Stimulated activated naive CD8-positive, alpha-beta T cell treated with anti-CD3 and anti-CD28 coated beads, Interleukin-15, amount 100 ng/mL, for 72 hours (primary cell): Measurements from ENCODE around the gene LRRK1.

ENCODE experiments used
- ATAC-seq: fragments of 150-1000 bp; cut with Tn5 transposase; 2 replicates; pipeline ENCODE4 v1.10.0; 2021; ENCODE audit warnings: mild to moderate bottlenecking, moderate library complexity
- DNase-seq, 2 donors: peaks; one replicate each; pipeline ENCODE4 v3.0.0; 2021 to 2022
- H3K27ac Mint-ChIP-seq, 2 donors: one replicate each; pipeline ENCODE4 v1.8.0; 2022; ENCODE audit warnings: mild to moderate bottlenecking in 2 of 2, mixed read lengths in 2 of 2, moderate library complexity in 2 of 2
- H3K27me3 Mint-ChIP-seq: one replicate; pipeline ENCODE4 v1.8.0; 2022; ENCODE audit warnings: mixed read lengths
- H3K4me1 Mint-ChIP-seq: one replicate; pipeline ENCODE4 v1.8.0; 2022; ENCODE audit warnings: mild to moderate bottlenecking, mixed read lengths
- H3K4me3 Mint-ChIP-seq, 2 donors: one replicate each; pipeline ENCODE4 v1.8.0; 2022; ENCODE audit warnings: mild to moderate bottlenecking in 2 of 2, mixed read lengths in 2 of 2, moderate library complexity in 1 of 2
- H3K9me3 Mint-ChIP-seq, 2 donors: one replicate each; pipeline ENCODE4 v1.8.0; 2022; ENCODE audit warnings: mixed read lengths in 2 of 2

Gene LRRK1

GRCh38 chr15:100959066-100960050 is 40.2 kb downstream of the LRRK1 start:
- H3K27ac Mint-ChIP-seq, result no peak overlapping the region
- H3K27me3 Mint-ChIP-seq, result peaks cover 61% of the 10 kb centered on the region
- ATAC-seq (no peak), DNase-seq (no peak)
- H3K4me1 Mint-ChIP-seq, result no peaks in the 10 kb centered on the region
- no peaks in the 10 kb centered on the region for H3K9me3 Mint-ChIP-seq
- H3K4me3 Mint-ChIP-seq, result no peak overlapping the region

GRCh38 chr15:100966997-100967396 is 47.8 kb downstream of the LRRK1 start:
- Mint-ChIP-seq H3K27ac (no peak overlapping the region), H3K4me1 (no peaks in the 10 kb centered on the region), H3K4me3 (no peak overlapping the region), H3K9me3 (no peaks in the 10 kb centered on the region), H3K27me3 (peaks cover 24% of the 10 kb centered on the region)
- DNase-seq (no peak), ATAC-seq (no peak)

GRCh38 chr15:100968050-100968966 is 49.2 kb downstream of the LRRK1 start:
- DNase-seq (no peak), ATAC-seq (no peak)
- Mint-ChIP-seq H3K4me3 (no peak overlapping the region), H3K4me1 (no peaks in the 10 kb centered on the region), H3K27me3 (peaks cover 37% of the 10 kb centered on the region), H3K9me3 (no peaks in the 10 kb centered on the region), H3K27ac (no peak overlapping the region)

- no peak for ATAC-seq
- Mint-ChIP-seq H3K4me1 (no peaks in the 10 kb centered on the region), H3K9me3 (peaks cover 0 to 6% of the 10 kb centered on the region in 2 donors), H3K27ac (no peak overlapping the region), H3K27me3 (peaks cover 70% of the 10 kb centered on the region), H3K4me3 (no peak overlapping the region)
- DNase-seq, result no peak
Measured at GRCh38 chr15:100972975-100973350, 53.8 kb downstream of the LRRK1 start.

- Mint-ChIP-seq H3K4me1 (no peaks in the 10 kb centered on the region), H3K27ac (no peak overlapping the region), H3K4me3 (peak overlapping the region in 1 of 2 donors; percentile 49), H3K9me3 (peaks cover 0 to 6% of the 10 kb centered on the region in 2 donors), H3K27me3 (peaks cover 74% of the 10 kb centered on the region)
- DNase-seq (peak in 1 of 2 donors; percentile 4), ATAC-seq (no peak)
Measured at GRCh38 chr15:100973351-100974111, 54.4 kb downstream of the LRRK1 start.

GRCh38 chr15:100975043-100975442 is 55.9 kb downstream of the LRRK1 start:
- no peaks in the 10 kb centered on the region for H3K4me1 Mint-ChIP-seq
- H3K27me3 Mint-ChIP-seq, result peaks cover 74% of the 10 kb centered on the region

GRCh38 chr15:100980410-100981046 is 61.4 kb downstream of the LRRK1 start:
- ATAC-seq, result no peak
- no peak for DNase-seq
- no peaks in the 10 kb centered on the region for H3K4me1 Mint-ChIP-seq
- peak overlapping the region in 1 of 2 donors; percentile 40 for H3K27ac Mint-ChIP-seq
- peaks cover 0 to 19% of the 10 kb centered on the region in 2 donors for H3K9me3 Mint-ChIP-seq
- no peak overlapping the region for H3K4me3 Mint-ChIP-seq
- peaks cover 37% of the 10 kb centered on the region for H3K27me3 Mint-ChIP-seq

More at GRCh38 chr15:100975043-100975442, 55.9 kb downstream of the LRRK1 start:
- Mint-ChIP-seq H3K27ac (no peak overlapping the region), H3K9me3 (peaks cover 0 to 14% of the 10 kb centered on the region in 2 donors), H3K4me3 (no peak overlapping the region)
- DNase-seq (no peak), ATAC-seq (no peak)

GRCh38 chr15:100981086-100981485 is 61.9 kb downstream of the LRRK1 start:
- H3K27ac Mint-ChIP-seq, result no peak overlapping the region
- peaks cover 0 to 19% of the 10 kb centered on the region in 2 donors for H3K9me3 Mint-ChIP-seq
- ATAC-seq, result no peak
- H3K4me1 Mint-ChIP-seq, result no peaks in the 10 kb centered on the region
- H3K4me3 Mint-ChIP-seq, result no peak overlapping the region
- peaks cover 33% of the 10 kb centered on the region for H3K27me3 Mint-ChIP-seq
- DNase-seq, result no peak

GRCh38 chr15:100983221-100983620 is 64.1 kb downstream of the LRRK1 start:
- peaks cover 0 to 13% of the 10 kb centered on the region in 2 donors for H3K9me3 Mint-ChIP-seq
- H3K4me3 Mint-ChIP-seq, result no peak overlapping the region
- DNase-seq (no peak), ATAC-seq (no peak)
- no peaks in the 10 kb centered on the region for H3K4me1 Mint-ChIP-seq
- H3K27ac Mint-ChIP-seq, result no peak overlapping the region
- peaks cover 13% of the 10 kb centered on the region for H3K27me3 Mint-ChIP-seq

GRCh38 chr15:100985401-100985800 is 66.2 kb downstream of the LRRK1 start:
- DNase-seq, result no peak
- Mint-ChIP-seq H3K4me3 (no peak overlapping the region), H3K4me1 (no peaks in the 10 kb centered on the region), H3K27ac (no peak overlapping the region), H3K27me3 (peaks cover 20% of the 10 kb centered on the region), H3K9me3 (peaks cover 0 to 2% of the 10 kb centered on the region in 2 donors)
- ATAC-seq, result no peak

GRCh38 chr15:100986158-100986896 is 67.2 kb downstream of the LRRK1 start:
- ATAC-seq (no peak), DNase-seq (no peak)
- Mint-ChIP-seq H3K4me1 (no peaks in the 10 kb centered on the region), H3K4me3 (no peak overlapping the region), H3K9me3 (no peaks in the 10 kb centered on the region), H3K27ac (no peak overlapping the region), H3K27me3 (peaks cover 20% of the 10 kb centered on the region)

GRCh38 chr15:100987143-100987542 is 68.0 kb downstream of the LRRK1 start:
- H3K4me1 Mint-ChIP-seq, result no peaks in the 10 kb centered on the region
- no peak overlapping the region for H3K4me3 Mint-ChIP-seq
- no peak for ATAC-seq
- no peaks in the 10 kb centered on the region for H3K9me3 Mint-ChIP-seq
- DNase-seq, result no peak
- peaks cover 20% of the 10 kb centered on the region for H3K27me3 Mint-ChIP-seq
- H3K27ac Mint-ChIP-seq, result no peak overlapping the region

- no peaks in the 10 kb centered on the region for H3K9me3 Mint-ChIP-seq
- no peak overlapping the region for H3K27ac Mint-ChIP-seq
Measured at GRCh38 chr15:100988297-100988696, 69.1 kb downstream of the LRRK1 start.

GRCh38 chr15:100988857-100989256 is 69.7 kb downstream of the LRRK1 start:
- H3K4me1 Mint-ChIP-seq, result no peaks in the 10 kb centered on the region
- no peak overlapping the region for H3K27ac Mint-ChIP-seq
- no peak overlapping the region for H3K4me3 Mint-ChIP-seq
- ATAC-seq, result no peak
- no peak for DNase-seq
- H3K27me3 Mint-ChIP-seq, result peaks cover 20% of the 10 kb centered on the region
- H3K9me3 Mint-ChIP-seq, result no peaks in the 10 kb centered on the region

More at GRCh38 chr15:100988297-100988696, 69.1 kb downstream of the LRRK1 start:
- Mint-ChIP-seq H3K27me3 (peaks cover 20% of the 10 kb centered on the region), H3K4me1 (no peaks in the 10 kb centered on the region), H3K4me3 (no peak overlapping the region)
- no peak for DNase-seq
- no peak for ATAC-seq
